SK-N-SH (cell line): ENCODE data around the gene TRAPPC3. TPM values are rescaled to one million over a fixed set of nuclear protein-coding genes. Genes with fewer than 3 reads are reported as not detected.

ENCODE experiments used
- CTCF ChIA-PET: fragments of 300-600, 350-600 bp; formaldehyde crosslinking; extraction: SDS; loops from one replicate; lab custom pipeline; 2021; lab: Yijun Ruan, JAX
- POLR2A ChIA-PET: fragments of 350-600 bp; sonication (Branson Sonifier 250); formaldehyde crosslinking; extraction: SDS; loops from one replicate; lab custom pipeline; 2020; ENCODE audit warnings: antibody characterized with exemption, inconsistent platforms; lab: Yijun Ruan, JAX
- DNase-seq: peaks from one replicate; pipeline ENCODE4 v3.0.0; 2012
- H2AFZ ChIP-seq: fragments of 200-600 bp; sonication (generic); 2 replicates; pipeline ENCODE4 v1.8.1; 2016; ENCODE audit warnings: antibody characterized with exemption, mild to moderate bottlenecking, low read depth
- H3F3A ChIP-seq: fragments of 200-600 bp; sonication (generic); replicated peaks from 2 replicates; pipeline ENCODE3; 2016; ENCODE audit warnings: antibody characterized with exemption, mild to moderate bottlenecking; ENCODE audit not compliant: insufficient read depth
- H3K27ac ChIP-seq, 2 experiments: fragments of 200-500 bp in 1 of 2; fragments of 200-600 bp in 1 of 2; sonication (Bioruptor generic) in 1 of 2; sonication (generic), shearing (Covaris generic) in 1 of 2; 2 replicates each; pipeline versions ENCODE4 v1.5.1 to v1.6.1; 2014 to 2016; ENCODE audit warnings: low read depth in 2 of 2, inconsistent platforms in 1 of 2, low read length in 1 of 2, mild to moderate bottlenecking in 1 of 2, mixed read lengths in 1 of 2
- H3K27me3 ChIP-seq: fragments of 200-600 bp; sonication (generic), shearing (Covaris generic); 2 replicates; pipeline ENCODE4 v1.6.1; 2016; ENCODE audit warnings: mixed run types; ENCODE audit not compliant: insufficient read depth
- H3K36me3 ChIP-seq, 2 experiments: fragments of 200-500 bp in 1 of 2; fragments of 200-600 bp in 1 of 2; sonication (Bioruptor generic) in 1 of 2; sonication (generic) in 1 of 2; replicated peaks in 1 of 2; 2 replicates each; pipeline versions ENCODE3 to v1.5.1; 2014 to 2016; ENCODE audit warnings: low read length in 1 of 2, mild to moderate bottlenecking in 1 of 2; ENCODE audit not compliant: insufficient read depth in 2 of 2, control insufficient read depth in 1 of 2
- H3K4me1 ChIP-seq, 2 experiments: fragments of 200-500 bp in 1 of 2; fragments of 200-600 bp in 1 of 2; sonication (Bioruptor generic) in 1 of 2; sonication (generic), shearing (Covaris generic) in 1 of 2; 2 replicates each; pipeline versions ENCODE4 v1.5.1 to v1.6.1; 2014 to 2016; ENCODE audit warnings: low read depth in 1 of 2, low read length in 1 of 2, mixed run types in 1 of 2; ENCODE audit not compliant: insufficient read depth in 2 of 2, control insufficient read depth in 1 of 2
- H3K4me2 ChIP-seq: fragments of 200-600 bp; sonication (generic), shearing (Covaris generic); 2 replicates; pipeline ENCODE4 v1.6.1; 2017; ENCODE audit warnings: mixed run types
- H3K4me3 ChIP-seq, 2 experiments: fragments of 200-500 bp in 1 of 2; fragments of 200-600 bp in 1 of 2; sonication (Bioruptor generic) in 1 of 2; sonication (generic), shearing (Covaris generic) in 1 of 2; 2 replicates each; pipeline versions ENCODE4 v1.5.1 to v1.8.1; 2014 to 2016; ENCODE audit warnings: low read depth in 2 of 2, inconsistent platforms in 1 of 2, low read length in 1 of 2, mild to moderate bottlenecking in 1 of 2, mixed read lengths in 1 of 2, moderate library complexity in 1 of 2
- H3K79me2 ChIP-seq: fragments of 200-600 bp; sonication (generic); 2 replicates; pipeline ENCODE4 v1.8.1; 2017; ENCODE audit warnings: mild to moderate bottlenecking; ENCODE audit not compliant: insufficient read depth
- H3K9ac ChIP-seq: fragments of 200-600 bp; sonication (generic); 2 replicates; pipeline ENCODE4 v1.6.1; 2017; ENCODE audit warnings: mixed run types
- H3K9me2 ChIP-seq: fragments of 200-600 bp; sonication (generic); 2 replicates; pipeline ENCODE4 v1.6.1; 2017; ENCODE audit warnings: mixed run types
- H3K9me3 ChIP-seq: fragments of 200-600 bp; sonication (generic); 2 replicates; pipeline ENCODE4 v1.6.1; 2017; ENCODE audit warnings: mixed run types, mild to moderate bottlenecking, moderate library complexity
- H4K20me1 ChIP-seq: fragments of 200-600 bp; sonication (generic); 2 replicates; pipeline ENCODE4 v1.6.1; 2017; ENCODE audit warnings: mild to moderate bottlenecking, mixed run types; ENCODE audit not compliant: insufficient read depth
- CHD2 ChIP-seq: fragments of 150-350 bp; IDR thresholded peaks from 2 replicates; pipeline ENCODE4 v1.6.1; 2018; ENCODE audit warnings: low read length; ENCODE audit not compliant: partially characterized antibody
- ELF1 ChIP-seq: IDR thresholded peaks from 2 replicates; pipeline ENCODE4 v1.4.0; 2012
- EZH2phosphoT487 ChIP-seq: fragments of 200-600 bp; sonication (generic); IDR thresholded peaks from 2 replicates; pipeline ENCODE4 v1.6.1; 2017; ENCODE audit warnings: low read depth, mixed run types, mild to moderate bottlenecking, antibody characterized with exemption, moderate library complexity, borderline replicate concordance
- GABPA ChIP-seq: IDR thresholded peaks from 2 replicates; pipeline ENCODE4 v1.4.0; 2012; ENCODE audit warnings: low read depth, mild to moderate bottlenecking
- MXI1 ChIP-seq: IDR thresholded peaks from 2 replicates; pipeline ENCODE4 v1.6.1; 2012; ENCODE audit warnings: mild to moderate bottlenecking, low read depth, low read length, improper control_type of control experiment
- WGBS: methylation state at CpG from one replicate; pipeline ENCODE4 v1.1.6; 2017; ENCODE audit warnings: low lambda C conversion rate; 5-methylcytosine and 5-hydroxymethylcytosine counted together
- polyA plus RNA-seq, 3 experiments: library from polyadenylated mRNA; depleted of rRNA; stranded (reverse); fragments of >200 nt; gene quantifications; 2 replicates each; pipeline ENCODE4 v1.2.3, GENCODE V29; 2012
- TF ChIP-seq, protein P1 (sequence below): fragments of 150-350 bp; IDR thresholded peaks from 2 replicates; pipeline ENCODE4 v1.6.1; 2016; ENCODE audit warnings: mild to moderate bottlenecking, low read depth, low read length
- TF ChIP-seq, protein P2 (sequence below): fragments of 200-600 bp; sonication (generic); IDR thresholded peaks from 2 replicates; pipeline ENCODE4 v1.6.1; 2017; ENCODE audit warnings: antibody characterized with exemption, mild to moderate bottlenecking, moderate library complexity

Gene TRAPPC3
- polyA plus RNA-seq, 1 of the 3 experiments (the other 2 are of a cell fraction) = 149 TPM

DNA sequence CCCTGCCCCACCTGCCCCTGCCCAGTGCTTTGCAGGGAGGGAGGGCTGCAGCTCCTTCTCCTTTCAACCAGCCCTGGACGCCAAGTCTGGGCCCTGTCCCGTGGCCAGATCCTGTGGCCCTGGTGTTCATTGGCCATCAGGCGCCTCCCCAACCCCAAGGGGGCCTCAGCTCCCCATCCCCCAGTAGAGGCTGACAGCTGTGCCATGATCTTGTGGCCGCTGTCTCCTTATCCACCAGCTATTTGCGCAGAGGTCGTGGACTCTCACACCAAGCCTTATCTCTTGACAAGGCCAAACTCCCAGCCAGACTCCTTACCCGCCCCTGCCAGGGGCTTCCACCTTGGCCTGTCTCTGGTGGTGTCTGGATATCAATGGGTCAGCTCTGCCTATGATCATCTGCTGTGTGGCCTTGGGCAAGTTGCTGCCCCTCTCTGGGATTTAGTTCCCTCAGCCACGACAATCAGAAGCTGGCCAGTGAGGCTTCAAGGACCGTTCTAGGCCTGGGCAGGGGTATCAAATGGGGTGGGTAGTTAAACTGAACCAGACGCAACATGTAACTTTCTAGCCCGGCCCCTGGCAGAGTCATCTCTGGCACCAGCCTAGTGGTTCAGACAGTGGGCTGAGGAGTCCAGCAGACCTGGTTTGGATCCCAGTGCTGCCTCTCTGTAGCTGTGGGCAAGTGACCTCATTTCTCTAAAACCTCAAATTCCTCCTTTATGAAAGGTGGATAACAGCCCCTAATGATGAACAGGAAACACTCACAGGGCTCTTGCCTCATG is 21.0 kb downstream of the TRAPPC3 start (continued):
- TF ChIP-seq, protein P1, sequence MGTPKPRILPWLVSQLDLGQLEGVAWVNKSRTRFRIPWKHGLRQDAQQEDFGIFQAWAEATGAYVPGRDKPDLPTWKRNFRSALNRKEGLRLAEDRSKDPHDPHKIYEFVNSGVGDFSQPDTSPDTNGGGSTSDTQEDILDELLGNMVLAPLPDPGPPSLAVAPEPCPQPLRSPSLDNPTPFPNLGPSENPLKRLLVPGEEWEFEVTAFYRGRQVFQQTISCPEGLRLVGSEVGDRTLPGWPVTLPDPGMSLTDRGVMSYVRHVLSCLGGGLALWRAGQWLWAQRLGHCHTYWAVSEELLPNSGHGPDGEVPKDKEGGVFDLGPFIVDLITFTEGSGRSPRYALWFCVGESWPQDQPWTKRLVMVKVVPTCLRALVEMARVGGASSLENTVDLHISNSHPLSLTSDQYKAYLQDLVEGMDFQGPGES = no peak
- TF ChIP-seq, protein P2, sequence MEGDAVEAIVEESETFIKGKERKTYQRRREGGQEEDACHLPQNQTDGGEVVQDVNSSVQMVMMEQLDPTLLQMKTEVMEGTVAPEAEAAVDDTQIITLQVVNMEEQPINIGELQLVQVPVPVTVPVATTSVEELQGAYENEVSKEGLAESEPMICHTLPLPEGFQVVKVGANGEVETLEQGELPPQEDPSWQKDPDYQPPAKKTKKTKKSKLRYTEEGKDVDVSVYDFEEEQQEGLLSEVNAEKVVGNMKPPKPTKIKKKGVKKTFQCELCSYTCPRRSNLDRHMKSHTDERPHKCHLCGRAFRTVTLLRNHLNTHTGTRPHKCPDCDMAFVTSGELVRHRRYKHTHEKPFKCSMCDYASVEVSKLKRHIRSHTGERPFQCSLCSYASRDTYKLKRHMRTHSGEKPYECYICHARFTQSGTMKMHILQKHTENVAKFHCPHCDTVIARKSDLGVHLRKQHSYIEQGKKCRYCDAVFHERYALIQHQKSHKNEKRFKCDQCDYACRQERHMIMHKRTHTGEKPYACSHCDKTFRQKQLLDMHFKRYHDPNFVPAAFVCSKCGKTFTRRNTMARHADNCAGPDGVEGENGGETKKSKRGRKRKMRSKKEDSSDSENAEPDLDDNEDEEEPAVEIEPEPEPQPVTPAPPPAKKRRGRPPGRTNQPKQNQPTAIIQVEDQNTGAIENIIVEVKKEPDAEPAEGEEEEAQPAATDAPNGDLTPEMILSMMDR = no peak
- TF ChIP-seq CHD2 = no peak

DNA sequence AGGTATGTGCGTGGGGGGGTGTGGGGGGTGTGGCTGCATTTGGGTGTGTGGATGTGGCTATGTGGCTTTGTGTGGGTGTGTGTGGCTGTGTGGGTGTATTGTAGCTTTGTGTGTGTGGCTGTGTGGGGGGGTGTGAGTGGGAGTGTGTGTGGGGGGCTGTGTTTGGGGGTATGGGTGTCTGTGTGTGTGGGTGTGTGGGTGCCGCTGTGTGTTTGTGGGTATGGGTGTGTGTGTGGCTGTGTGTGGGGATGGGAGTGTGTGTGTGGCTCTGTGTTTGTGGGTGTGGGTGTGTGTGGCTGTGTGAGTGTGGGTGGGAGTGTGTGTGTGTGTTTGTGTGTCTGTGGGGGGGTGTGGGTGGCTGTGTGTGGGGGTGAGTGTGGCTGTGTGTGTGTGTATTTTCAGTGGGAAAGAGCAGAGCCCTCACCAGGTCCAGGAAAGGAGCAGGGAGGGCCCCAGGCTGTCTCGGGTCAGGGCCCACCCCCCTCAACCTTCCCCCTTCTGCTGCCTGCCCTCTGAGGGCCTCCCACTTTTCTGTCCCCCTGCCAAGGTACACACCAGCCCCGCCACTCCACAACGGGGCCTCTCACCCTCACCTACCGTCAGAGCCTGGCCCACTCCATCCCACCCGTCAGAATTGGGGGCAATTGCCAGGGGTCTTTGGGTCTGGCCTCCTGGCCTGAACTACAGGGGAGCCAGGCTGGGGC is 22.3 kb downstream of the TRAPPC3 start:
- H3K36me3 ChIP-seq = no peaks in the 10 kb centered on the region
- no peaks in the 10 kb centered on the region for H3K9me2 ChIP-seq
- DNase-seq = peak; percentile 48
- peaks cover 0 to 4% of the 10 kb centered on the region in 2 experiments; a peak in 1 of 4 replicates for H3K4me1 ChIP-seq
- POLR2A ChIA-PET = no interaction called here
- H3K4me3 ChIP-seq = no peak overlapping the region
- H3F3A ChIP-seq = peaks cover 6% of the 10 kb centered on the region
- no peaks in the 10 kb centered on the region for H4K20me1 ChIP-seq
- no peaks in the 10 kb centered on the region for H3K27me3 ChIP-seq
- H3K79me2 ChIP-seq = no peaks in the 10 kb centered on the region
- CTCF ChIA-PET = interaction anchor here (1.2 to 17.9 kb wide), 2 partner anchors 10 to 22 kb away, joined by 3 to 700 read pairs; partner anchors contain the start of gene ADPRS
- no peak overlapping the region for H3K9ac ChIP-seq
- H2AFZ ChIP-seq = no peak overlapping the region
- H3K9me3 ChIP-seq = no peaks in the 10 kb centered on the region
- TF ChIP-seq EZH2phosphoT487 = no peak
- TF ChIP-seq CHD2 = no peak
- no peak for TF ChIP-seq GABPA
- TF ChIP-seq, protein P1 = no peak
- TF ChIP-seq ELF1 = no peak
- TF ChIP-seq MXI1 = no peak
- H3K27ac ChIP-seq = no peak overlapping the region
- no peak overlapping the region for H3K4me2 ChIP-seq
- 90% methylated on average over 7 of the region's 7 CpGs for WGBS
